ENCODE results near the gene GSTM3.

DNA sequence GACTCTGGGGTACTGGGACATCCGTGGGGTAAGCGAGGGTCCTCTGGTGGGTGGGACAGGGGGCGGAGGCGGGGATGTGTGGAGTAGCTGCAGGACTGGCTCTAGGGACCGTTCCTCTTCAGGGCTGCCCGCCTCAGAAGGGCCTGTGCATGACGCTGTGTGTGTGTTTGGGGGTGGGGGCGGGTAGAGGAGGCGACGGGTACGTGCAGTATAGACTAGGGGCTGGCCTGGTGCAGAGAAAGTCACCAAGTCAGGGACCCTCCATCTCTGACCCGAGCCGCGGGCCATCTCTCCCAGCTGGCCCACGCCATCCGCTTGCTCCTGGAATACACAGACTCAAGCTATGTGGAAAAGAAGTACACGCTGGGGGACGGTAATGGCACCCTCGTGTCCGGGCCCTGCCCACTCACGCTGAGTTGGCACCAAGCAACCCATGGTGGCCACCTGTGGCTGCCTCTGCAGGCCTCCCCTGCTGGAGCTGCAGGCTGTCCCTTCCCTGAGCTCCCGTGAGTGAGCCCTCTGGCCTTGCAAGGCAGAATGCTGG is 28.4 kb downstream of the GSTM3 start:
- TF ChIP-seq, protein P1, sequence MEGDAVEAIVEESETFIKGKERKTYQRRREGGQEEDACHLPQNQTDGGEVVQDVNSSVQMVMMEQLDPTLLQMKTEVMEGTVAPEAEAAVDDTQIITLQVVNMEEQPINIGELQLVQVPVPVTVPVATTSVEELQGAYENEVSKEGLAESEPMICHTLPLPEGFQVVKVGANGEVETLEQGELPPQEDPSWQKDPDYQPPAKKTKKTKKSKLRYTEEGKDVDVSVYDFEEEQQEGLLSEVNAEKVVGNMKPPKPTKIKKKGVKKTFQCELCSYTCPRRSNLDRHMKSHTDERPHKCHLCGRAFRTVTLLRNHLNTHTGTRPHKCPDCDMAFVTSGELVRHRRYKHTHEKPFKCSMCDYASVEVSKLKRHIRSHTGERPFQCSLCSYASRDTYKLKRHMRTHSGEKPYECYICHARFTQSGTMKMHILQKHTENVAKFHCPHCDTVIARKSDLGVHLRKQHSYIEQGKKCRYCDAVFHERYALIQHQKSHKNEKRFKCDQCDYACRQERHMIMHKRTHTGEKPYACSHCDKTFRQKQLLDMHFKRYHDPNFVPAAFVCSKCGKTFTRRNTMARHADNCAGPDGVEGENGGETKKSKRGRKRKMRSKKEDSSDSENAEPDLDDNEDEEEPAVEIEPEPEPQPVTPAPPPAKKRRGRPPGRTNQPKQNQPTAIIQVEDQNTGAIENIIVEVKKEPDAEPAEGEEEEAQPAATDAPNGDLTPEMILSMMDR (IDR thresholded peaks at IDR 0.05 in 8 of 11, conservative IDR thresholded peaks at IDR 0.05 in 3 of 11), result no peak
- TF ChIP-seq POLR2A (IDR thresholded peaks at IDR 0.05), result no peak
- no peak for TF ChIP-seq POLR2AphosphoS5 (IDR thresholded peaks at IDR 0.05)
